HG03342 (cell line): ENCODE measurements around the gene NR2F2.

Experiments used
- ATAC-seq: cut with Tn5 transposase; IDR thresholded peaks from one replicate; pipeline ENCODE4 v1.9.1; 2021; ENCODE audit warnings: mild to moderate bottlenecking, moderate library complexity; ENCODE audit not compliant: unreplicated experiment

The NR2F2 gene

GRCh38 chr15:96330450-96331143 is at the start of gene NR2F2:
TSS of gene NR2F2 (plus strand) at chr15:96330700. CDS start at chr15:96332106, 1,406 bp downstream.
- ATAC-seq, result peak; percentile 83

GRCh38 chr15:96285305-96285704 is 45.2 kb upstream of the NR2F2 start:
- ATAC-seq, result no peak

GRCh38 chr15:96285729-96286254 is 44.7 kb upstream of the NR2F2 start:
- ATAC-seq, result no peak

GRCh38 chr15:96290679-96291078 is 39.8 kb upstream of the NR2F2 start:
- ATAC-seq, result no peak

GRCh38 chr15:96292635-96293034 is 37.9 kb upstream of the NR2F2 start:
- no peak for ATAC-seq

GRCh38 chr15:96293441-96293840 is 37.1 kb upstream of the NR2F2 start:
- ATAC-seq, result no peak

- no peak for ATAC-seq
Observed at GRCh38 chr15:96294766-96295165, 35.7 kb upstream of the NR2F2 start.

GRCh38 chr15:96296264-96296663 is 34.2 kb upstream of the NR2F2 start:
- ATAC-seq, result no peak

- no peak for ATAC-seq
Observed at GRCh38 chr15:96297783-96298182, 32.7 kb upstream of the NR2F2 start.

- ATAC-seq, result no peak
Observed at GRCh38 chr15:96298217-96298616, 32.3 kb upstream of the NR2F2 start.

GRCh38 chr15:96300836-96301235 is 29.7 kb upstream of the NR2F2 start:
- no peak for ATAC-seq

- ATAC-seq, result no peak
Observed at GRCh38 chr15:96303503-96304056, 26.9 kb upstream of the NR2F2 start.

GRCh38 chr15:96304839-96305238 is 25.7 kb upstream of the NR2F2 start:
- no peak for ATAC-seq

- no peak for ATAC-seq
Observed at GRCh38 chr15:96306321-96306720, 24.2 kb upstream of the NR2F2 start.

GRCh38 chr15:96307856-96308394 is 22.6 kb upstream of the NR2F2 start:
- ATAC-seq, result no peak

GRCh38 chr15:96309143-96309660 is 21.3 kb upstream of the NR2F2 start:
- no peak for ATAC-seq

GRCh38 chr15:96311256-96311955 is 19.1 kb upstream of the NR2F2 start:
- ATAC-seq, result no peak

- ATAC-seq, result no peak
Observed at GRCh38 chr15:96311956-96312294, 18.6 kb upstream of the NR2F2 start.

GRCh38 chr15:96312641-96313335 is 17.7 kb upstream of the NR2F2 start:
- no peak for ATAC-seq

GRCh38 chr15:96314518-96314917 is 16.0 kb upstream of the NR2F2 start:
- ATAC-seq, result no peak

- no peak for ATAC-seq
Observed at GRCh38 chr15:96314963-96315362, 15.5 kb upstream of the NR2F2 start.
